ENCODE results near the gene TBC1D16. TPM values are rescaled to one million over a fixed set of nuclear protein-coding genes. Genes with fewer than 3 reads are reported as not detected.
A peak's percentile ranks its signal among the peaks of the same experiment; 100 is the strongest.

Gene TBC1D16
- total and polyA plus RNA-seq, 2 donors (not counting 1 experiment from before 2014, with no cell fraction given), result 0.82 to 2.7 TPM

DNA sequence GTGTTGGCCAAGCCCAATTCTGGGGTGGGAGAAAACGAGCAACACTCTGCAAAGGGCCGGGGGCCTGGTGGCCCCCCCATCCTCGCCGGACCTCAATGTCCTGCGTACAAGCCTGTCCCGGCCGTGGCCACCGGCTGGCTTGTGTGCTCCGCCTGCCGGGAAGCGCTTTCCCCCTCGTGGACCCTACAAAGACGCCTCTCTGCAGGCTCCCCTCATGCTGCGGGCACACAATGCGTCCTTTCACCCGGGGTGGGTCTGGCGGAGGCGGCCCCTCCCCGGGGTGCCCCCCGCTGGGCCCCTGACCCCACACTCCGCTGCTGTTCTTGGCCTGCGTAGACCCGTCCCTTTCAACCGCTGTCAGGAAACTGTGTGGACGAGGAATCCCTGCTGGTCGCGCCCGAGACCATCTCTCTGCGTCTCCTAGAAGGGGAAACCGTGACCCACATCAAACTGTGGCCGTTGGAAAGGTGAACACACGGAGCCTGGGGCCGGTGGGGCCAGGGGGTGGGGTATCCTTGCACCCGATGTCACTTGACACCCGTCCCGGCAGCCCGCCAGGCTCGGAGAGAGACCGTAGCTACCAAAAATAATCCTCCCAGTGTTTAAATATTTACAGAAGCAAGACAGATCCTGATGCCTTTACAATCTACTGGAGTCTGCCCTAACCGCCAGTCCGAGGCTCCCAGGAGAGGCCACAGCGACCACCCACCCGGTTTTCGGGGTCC is 43.6 kb downstream of the TBC1D16 start:
- DNase-seq (no peak), ATAC-seq (ENCODE audit: low read depth) (no peak)
- ChIA-PET POLR2A (interaction anchor here (1.2 kb wide), 1 partner anchor 58 kb away, joined by 5 read pairs; no protein-coding TSS in a partner anchor), CTCF (interaction anchor here (0.7 to 2.6 kb wide), 4 partner anchors 83 to 202 kb away, joined by 3 to 15 read pairs (median 3); no protein-coding TSS in a partner anchor)
- Histone ChIP-seq H3K4me2 (replicated peaks; ENCODE audit: low read depth, low read length, poor library complexity, severe bottlenecking) (peak overlapping the region; percentile 83), H2AFZ (ENCODE audit: insufficient read depth, low read depth, low read length, poor library complexity, severe bottlenecking) (peak overlapping the region; percentile 77), H3K4me1 (ENCODE audit: control insufficient read depth in 2 of 2, insufficient read depth in 2 of 2, low read length in 2 of 2) (peaks cover 31 to 39% of the 10 kb centered on the region in 2 donors), H3K27ac (ENCODE audit: low read length in 2 of 2) (no peak overlapping the region), H3K79me2 (ENCODE audit: control insufficient read depth, insufficient read depth, low read length) (no peaks in the 10 kb centered on the region), H3K4me3 (ENCODE audit: control extremely low read depth in 1 of 5, extremely low read depth in 1 of 5, insufficient read depth in 1 of 5, low read depth in 2 of 5, low read length in 4 of 5) (peak overlapping the region in 4 of 5 experiments; percentile 46 to 58 (median 57)), H3K9me3 (ENCODE audit: control extremely low read depth in 1 of 3, control insufficient read depth in 2 of 3, insufficient read depth in 1 of 3, low read length in 2 of 3) (no peaks in the 10 kb centered on the region), H3K9ac (ENCODE audit: low read length) (peak overlapping the region; percentile 60), H3K36me3 (replicated peaks in 1 of 2; ENCODE audit: control extremely low read depth in 1 of 2, control insufficient read depth in 1 of 2, extremely low read depth in 1 of 2, insufficient read depth in 2 of 2, low read length in 1 of 2) (no peaks in the 10 kb centered on the region), H3K27me3 (replicated peaks in 1 of 4; ENCODE audit: control extremely low read depth in 1 of 4, control insufficient read depth in 3 of 4, insufficient read depth in 4 of 4, low read length in 3 of 4) (peaks cover 0 to 18% (median 0%) of the 10 kb centered on the region in 4 experiments), H4K20me1 (ENCODE audit: control insufficient read depth, insufficient read depth, low read length, poor library complexity, severe bottlenecking) (no peaks in the 10 kb centered on the region)
- Mint-ChIP-seq H3K27me3 (peaks cover 5% of the 10 kb centered on the region), H3K4me1 (peaks cover 33% of the 10 kb centered on the region), H3K4me3 (peak overlapping the region; percentile 72), H3K9me3 (ENCODE audit: insufficient read depth) (no peaks in the 10 kb centered on the region), H3K27ac (peak overlapping the region; percentile 63)
- TF ChIP-seq EZH2 (IDR thresholded peaks at IDR 0.05; ENCODE audit: borderline replicate concordance, insufficient read depth, low read depth, low read length, poor library complexity, severe bottlenecking), result no peak
- TF ChIP-seq, protein P1, sequence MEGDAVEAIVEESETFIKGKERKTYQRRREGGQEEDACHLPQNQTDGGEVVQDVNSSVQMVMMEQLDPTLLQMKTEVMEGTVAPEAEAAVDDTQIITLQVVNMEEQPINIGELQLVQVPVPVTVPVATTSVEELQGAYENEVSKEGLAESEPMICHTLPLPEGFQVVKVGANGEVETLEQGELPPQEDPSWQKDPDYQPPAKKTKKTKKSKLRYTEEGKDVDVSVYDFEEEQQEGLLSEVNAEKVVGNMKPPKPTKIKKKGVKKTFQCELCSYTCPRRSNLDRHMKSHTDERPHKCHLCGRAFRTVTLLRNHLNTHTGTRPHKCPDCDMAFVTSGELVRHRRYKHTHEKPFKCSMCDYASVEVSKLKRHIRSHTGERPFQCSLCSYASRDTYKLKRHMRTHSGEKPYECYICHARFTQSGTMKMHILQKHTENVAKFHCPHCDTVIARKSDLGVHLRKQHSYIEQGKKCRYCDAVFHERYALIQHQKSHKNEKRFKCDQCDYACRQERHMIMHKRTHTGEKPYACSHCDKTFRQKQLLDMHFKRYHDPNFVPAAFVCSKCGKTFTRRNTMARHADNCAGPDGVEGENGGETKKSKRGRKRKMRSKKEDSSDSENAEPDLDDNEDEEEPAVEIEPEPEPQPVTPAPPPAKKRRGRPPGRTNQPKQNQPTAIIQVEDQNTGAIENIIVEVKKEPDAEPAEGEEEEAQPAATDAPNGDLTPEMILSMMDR (IDR thresholded peaks at IDR 0.05), result peak; percentile 40
- WGBS (ENCODE audit: insufficient coverage), result 20% methylated on average over 43 of the region's 44 CpGs
- intact Hi-C loops (cut with micrococcal nuclease), result loop anchor here (5.0 kb wide), 1 partner anchor 245 kb away; no protein-coding TSS in a partner anchor

All from B cell (primary cell).